Lower lobe of right lung (tissue), 2 donors: ENCODE results near the gene PGAP2. TPM values are rescaled to one million over a fixed set of nuclear protein-coding genes. Genes with fewer than 3 reads are reported as not detected.

Experiments used
- ATAC-seq, 2 donors: fragments of 200-7000 bp; cut with Tn5 transposase; one replicate each; pipeline ENCODE4 v1.9.1; 2020 to 2022; ENCODE audit warnings: mild to moderate bottlenecking in 2 of 2, moderate library complexity in 2 of 2
- DNase-seq: peaks from one replicate; pipeline ENCODE4 v3.0.0-alpha.2; 2020
- H3K27ac ChIP-seq: fragments of 200-600 bp; one replicate; pipeline ENCODE4 v1.8.0; 2022
- H3K27me3 ChIP-seq: fragments of 200-600 bp; one replicate; pipeline ENCODE4 v1.8.0; 2022; ENCODE audit warnings: low read depth
- H3K36me3 ChIP-seq: fragments of 200-600 bp; one replicate; pipeline ENCODE4 v1.8.0; 2022; ENCODE audit warnings: mild to moderate bottlenecking
- H3K4me1 ChIP-seq: fragments of 200-600 bp; one replicate; pipeline ENCODE4 v1.8.0; 2022
- H3K4me3 ChIP-seq: fragments of 200-600 bp; one replicate; pipeline ENCODE4 v1.8.0; 2022; ENCODE audit warnings: mild to moderate bottlenecking
- H3K9me3 ChIP-seq: fragments of 200-600 bp; one replicate; pipeline ENCODE4 v1.8.0; 2022
- CTCF ChIP-seq: fragments of 200-600 bp; IDR thresholded peaks from one replicate; pipeline ENCODE4 v1.8.0; 2022; ENCODE audit warnings: antibody characterized with exemption, mild to moderate bottlenecking
- intact Hi-C: fragments of 100-400 bp; cut with DNase I; formaldehyde crosslinking; loops from one replicate; pipeline ENCODE4 v1.11.0; 2022
- total RNA-seq: library from RNA; stranded (reverse); fragmentation: NEBNext Ultra II Directional; extraction: Animal tissue kit (Norgen Biotek cat#: 25700); gene quantifications from one replicate; pipeline ENCODE4 v1.2.1, GENCODE V29; 2021
- donor health status: DM: no; HTN: yes; CAD: no; lungs with severe emphysema.

Gene PGAP2
- total RNA-seq, 1 donor from 2014 or later = 23.8 TPM

DNA sequence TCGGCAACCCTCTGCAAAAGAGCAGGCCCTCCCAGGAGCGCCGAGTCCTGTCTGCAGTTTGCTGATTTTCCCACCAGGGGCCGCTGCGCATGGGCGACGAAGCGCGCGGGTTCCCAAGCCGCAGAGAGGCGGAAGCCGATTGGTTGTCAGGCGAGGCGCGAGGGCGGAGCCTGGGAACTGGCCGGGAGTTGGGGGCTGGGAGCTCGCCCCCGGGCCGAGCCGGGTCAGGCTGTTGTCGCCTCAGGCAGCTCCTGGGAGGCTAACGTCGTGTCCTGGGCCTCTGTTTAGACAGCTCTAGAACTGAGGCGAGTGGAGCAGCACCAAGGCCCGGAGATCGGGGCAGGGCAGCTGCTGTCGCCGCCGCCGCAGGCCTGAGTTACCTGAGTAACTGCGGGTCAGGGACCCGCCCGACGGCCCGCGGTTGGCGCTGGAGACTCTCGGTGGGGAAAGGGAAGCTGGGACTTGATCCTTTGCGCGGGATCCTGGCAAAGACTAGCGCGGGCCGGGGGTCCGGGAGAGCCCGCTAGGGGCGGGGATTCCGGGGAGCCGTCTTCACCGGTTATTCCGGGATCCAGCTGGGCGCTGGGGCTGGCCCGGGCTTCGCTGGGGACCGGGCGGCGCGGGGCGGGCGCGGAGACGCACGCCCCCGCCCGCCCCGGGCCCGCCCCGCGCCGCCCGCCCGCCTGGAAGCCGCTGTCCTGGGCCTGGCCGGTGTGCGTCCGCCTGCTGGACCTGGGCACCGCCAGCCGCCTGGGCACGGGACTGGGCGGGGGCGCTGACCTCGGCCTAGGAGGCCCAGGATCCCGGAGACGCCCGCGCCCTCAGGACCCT is 46.8 kb downstream of the PGAP2 start, which contains the start of gene STIM1:
Gene STIM1 (plus strand): TSS at position 688 of the 831 bp plus-strand sequence. CDS start 607 bp downstream, outside the sequence.
- intact Hi-C loops = loop anchor here (5.0 kb wide), 1 partner anchor 207 kb away; no protein-coding TSS in a partner anchor
- H3K27me3 ChIP-seq = no peaks in the 10 kb centered on the region
- DNase-seq (peak; percentile 96), ATAC-seq (peak; percentile 96)
- TF ChIP-seq CTCF = peak; percentile 98
- no peaks in the 10 kb centered on the region for H3K36me3 ChIP-seq
- H3K4me3 ChIP-seq = peak within 1 kb of the TSS; percentile 92
- H3K9me3 ChIP-seq = no peaks in the 10 kb centered on the region
- H3K4me1 ChIP-seq = peaks cover 54% of the 10 kb centered on the region
- H3K27ac ChIP-seq = peak within 1 kb of the TSS; percentile 96

GRCh38 chr11:3855808-3856491 is 47.6 kb downstream of the PGAP2 start:
- peak; percentile 79 for DNase-seq
- Histone ChIP-seq H3K27ac (peak overlapping the region; percentile 96), H3K4me3 (peak overlapping the region; percentile 92), H3K4me1 (peaks cover 61% of the 10 kb centered on the region), H3K27me3 (no peaks in the 10 kb centered on the region), H3K36me3 (no peaks in the 10 kb centered on the region), H3K9me3 (no peaks in the 10 kb centered on the region)
- no peak for TF ChIP-seq CTCF
- ATAC-seq = peak; percentile 34 to 40
- intact Hi-C loops = loop anchor here (5.0 kb wide), 1 partner anchor 206 kb away; no protein-coding TSS in a partner anchor

- Histone ChIP-seq H3K27ac (peak overlapping the region; percentile 96), H3K4me1 (peaks cover 72% of the 10 kb centered on the region), H3K27me3 (no peaks in the 10 kb centered on the region), H3K9me3 (no peaks in the 10 kb centered on the region), H3K4me3 (peak overlapping the region; percentile 92), H3K36me3 (no peaks in the 10 kb centered on the region)
- DNase-seq (no peak), ATAC-seq (no peak)
- intact Hi-C loops = loop anchor here (5.0 kb wide), 1 partner anchor 205 kb away; no protein-coding TSS in a partner anchor
- TF ChIP-seq CTCF = no peak
Observed at GRCh38 chr11:3856856-3857553, 48.6 kb downstream of the PGAP2 start.

DNA sequence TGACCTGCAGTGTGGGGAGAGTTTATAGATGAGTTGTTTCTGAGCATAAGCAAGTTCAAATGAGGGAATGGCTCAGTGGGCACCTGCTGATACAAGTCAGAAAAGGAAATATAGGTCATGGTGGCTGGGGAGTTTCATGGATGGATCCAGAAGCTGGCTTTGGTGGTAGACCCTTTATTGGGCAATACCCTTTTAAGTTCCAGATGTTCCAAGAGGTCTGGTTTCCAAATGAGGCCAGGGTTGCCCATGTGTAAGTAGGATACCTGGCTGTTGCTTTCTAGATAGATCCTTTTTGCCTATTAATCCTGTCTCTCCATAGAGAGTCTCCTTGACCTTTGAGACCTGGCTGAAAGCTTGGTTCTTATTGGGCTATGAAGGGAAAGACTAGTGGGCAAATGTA is 49.3 kb downstream of the PGAP2 start:
- Histone ChIP-seq H3K9me3 (no peaks in the 10 kb centered on the region), H3K36me3 (no peaks in the 10 kb centered on the region), H3K4me1 (peaks cover 76% of the 10 kb centered on the region), H3K27me3 (no peaks in the 10 kb centered on the region), H3K27ac (no peak overlapping the region), H3K4me3 (peak overlapping the region; percentile 92)
- ATAC-seq (no peak), DNase-seq (no peak)
- intact Hi-C loops = loop anchor here (5.0 kb wide), 1 partner anchor 205 kb away; no protein-coding TSS in a partner anchor
- TF ChIP-seq CTCF = no peak

DNA sequence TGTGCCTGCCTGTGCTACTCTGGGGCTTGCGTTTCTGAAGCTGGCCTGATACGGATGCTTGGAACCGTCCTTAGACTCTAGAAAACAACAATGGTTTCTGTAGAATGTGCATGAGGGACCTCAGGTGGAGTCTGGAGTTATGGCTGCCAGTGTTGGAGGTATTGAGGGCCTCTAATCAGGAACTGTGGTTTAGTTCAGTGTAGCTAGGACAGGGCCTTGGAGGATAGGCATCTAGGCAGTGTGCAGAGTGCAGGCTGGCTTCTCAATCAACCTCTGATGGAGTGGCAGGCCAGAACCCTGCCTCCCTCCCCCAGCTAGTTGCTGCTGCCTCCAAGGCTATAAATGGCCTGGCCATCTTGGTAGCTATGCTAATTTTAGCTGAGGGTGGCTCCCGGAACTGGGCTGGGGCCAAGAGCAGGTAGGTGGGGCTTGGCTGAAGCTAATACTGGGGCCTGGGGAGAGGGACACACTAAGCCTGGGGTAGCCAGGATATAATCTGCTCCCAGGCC is 51.1 kb downstream of the PGAP2 start:
- Histone ChIP-seq H3K27me3 (no peaks in the 10 kb centered on the region), H3K4me1 (peaks cover 69% of the 10 kb centered on the region), H3K4me3 (peak overlapping the region; percentile 4), H3K9me3 (no peaks in the 10 kb centered on the region), H3K27ac (no peak overlapping the region), H3K36me3 (no peaks in the 10 kb centered on the region)
- DNase-seq = no peak
- no peak for TF ChIP-seq CTCF
- intact Hi-C loops = loop anchor here (5.0 kb wide), 1 partner anchor 203 kb away; no protein-coding TSS in a partner anchor
- ATAC-seq = no peak
